AG09319 (cell line): ENCODE data around the gene GALNS.
"Not testable (repeated sequence)": the region's sequence is repeated elsewhere in the genome, so short reads cannot be mapped to it uniquely, and the experiment has no call there.

Experiments used
- DNase-seq: peaks from one replicate; pipeline ENCODE4 v3.0.0-alpha.2; 2010; ENCODE audit warnings: low read depth; ENCODE audit errors: extremely low read depth
- TF ChIP-seq, protein P1 (sequence below): IDR thresholded peaks from 2 replicates; pipeline ENCODE4 v1.5.1; 2011; ENCODE audit warnings: low read depth, mild to moderate bottlenecking, inconsistent platforms, low read length, moderate library complexity

GALNS gene

DNA sequence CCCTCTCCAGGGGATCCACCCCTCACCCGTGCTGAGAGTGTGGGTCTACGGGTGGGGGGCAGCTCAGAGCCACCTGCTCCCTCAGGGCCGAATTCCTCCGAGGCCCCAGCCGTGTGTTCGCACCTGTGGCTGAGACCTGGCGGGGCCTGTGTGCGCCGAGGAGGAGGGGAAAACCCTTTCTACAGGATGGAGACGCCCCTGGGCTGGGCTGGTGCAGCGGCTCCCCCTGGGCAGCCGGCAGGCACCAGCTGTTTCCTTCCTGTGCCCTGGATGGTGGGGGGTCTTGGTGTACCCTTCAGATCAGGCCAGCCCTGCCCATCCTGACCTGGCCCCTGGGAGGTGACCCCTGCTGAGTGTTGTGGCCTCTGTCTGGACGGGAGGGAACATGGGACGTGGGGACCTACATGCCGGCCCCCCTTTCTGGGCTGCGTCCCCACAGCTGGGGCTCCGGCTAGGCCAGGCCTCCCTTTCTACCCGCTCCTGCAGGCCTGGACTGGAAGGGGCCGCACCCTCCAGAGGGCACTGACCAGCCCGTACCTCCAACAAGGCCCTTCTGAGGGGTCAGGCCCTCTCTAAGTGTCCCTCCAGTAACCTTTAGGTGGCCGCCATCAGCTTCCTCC lies 38.0 kb upstream of the GALNS start:
- DNase-seq: no peak
- TF ChIP-seq, protein P1, sequence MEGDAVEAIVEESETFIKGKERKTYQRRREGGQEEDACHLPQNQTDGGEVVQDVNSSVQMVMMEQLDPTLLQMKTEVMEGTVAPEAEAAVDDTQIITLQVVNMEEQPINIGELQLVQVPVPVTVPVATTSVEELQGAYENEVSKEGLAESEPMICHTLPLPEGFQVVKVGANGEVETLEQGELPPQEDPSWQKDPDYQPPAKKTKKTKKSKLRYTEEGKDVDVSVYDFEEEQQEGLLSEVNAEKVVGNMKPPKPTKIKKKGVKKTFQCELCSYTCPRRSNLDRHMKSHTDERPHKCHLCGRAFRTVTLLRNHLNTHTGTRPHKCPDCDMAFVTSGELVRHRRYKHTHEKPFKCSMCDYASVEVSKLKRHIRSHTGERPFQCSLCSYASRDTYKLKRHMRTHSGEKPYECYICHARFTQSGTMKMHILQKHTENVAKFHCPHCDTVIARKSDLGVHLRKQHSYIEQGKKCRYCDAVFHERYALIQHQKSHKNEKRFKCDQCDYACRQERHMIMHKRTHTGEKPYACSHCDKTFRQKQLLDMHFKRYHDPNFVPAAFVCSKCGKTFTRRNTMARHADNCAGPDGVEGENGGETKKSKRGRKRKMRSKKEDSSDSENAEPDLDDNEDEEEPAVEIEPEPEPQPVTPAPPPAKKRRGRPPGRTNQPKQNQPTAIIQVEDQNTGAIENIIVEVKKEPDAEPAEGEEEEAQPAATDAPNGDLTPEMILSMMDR: no peak

DNA sequence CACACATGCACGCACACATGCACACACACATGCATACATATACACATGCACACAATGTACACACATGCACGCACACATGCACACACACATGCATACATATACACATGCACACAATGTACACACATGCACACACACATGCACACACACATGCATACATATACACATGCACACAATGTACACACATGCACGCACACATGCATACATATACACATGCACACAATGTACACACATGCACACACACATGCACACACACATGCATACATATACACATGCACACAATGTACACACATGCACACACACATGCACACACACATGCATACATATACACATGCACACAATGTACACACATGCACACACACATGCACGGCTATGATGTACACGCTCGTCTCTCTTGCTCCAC lies 37.5 kb upstream of the GALNS start:
- DNase-seq: not testable (repeated sequence)

DNA sequence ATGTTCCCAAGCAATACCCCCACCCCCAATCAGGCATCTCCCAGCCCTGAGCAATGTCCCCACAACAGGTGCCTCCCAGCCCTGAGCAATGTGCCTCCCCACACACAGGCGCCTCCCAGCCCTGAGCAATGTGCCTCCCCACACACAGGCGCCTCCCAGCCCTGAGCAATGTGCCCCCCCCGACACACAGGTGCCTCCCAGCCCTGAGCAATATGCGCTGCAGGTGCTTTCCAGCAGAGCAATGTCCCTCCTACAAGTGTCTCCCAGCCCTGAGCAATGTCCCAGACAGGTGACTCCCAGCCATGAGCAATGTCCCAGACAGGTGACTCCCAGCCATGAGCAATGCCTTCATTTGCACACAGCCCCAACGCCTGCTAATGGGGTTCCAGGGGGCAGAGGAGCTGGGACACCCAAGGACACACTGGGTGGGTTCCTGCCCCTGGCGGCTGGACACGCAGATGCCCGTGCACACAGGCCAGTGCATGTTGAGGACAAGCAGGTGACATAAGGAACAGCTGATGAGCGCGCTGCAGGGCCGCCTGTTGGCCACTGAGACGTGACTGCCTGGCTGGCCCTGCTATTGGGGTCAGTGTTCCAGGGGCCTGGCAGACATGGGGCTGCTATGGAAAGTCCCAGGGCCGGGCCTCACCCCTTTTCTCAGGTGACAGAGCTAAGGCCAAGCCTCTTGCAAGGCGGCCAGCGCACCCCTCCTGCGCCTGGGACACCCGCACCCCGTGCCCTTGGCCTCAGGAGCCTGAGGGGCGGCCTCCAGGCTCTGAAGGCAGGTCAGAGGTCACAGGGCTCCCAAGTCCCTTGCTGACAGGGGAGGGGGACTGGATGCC lies 36.6 kb upstream of the GALNS start:
- TF ChIP-seq, protein P1: no peak
- DNase-seq: no peak

DNA sequence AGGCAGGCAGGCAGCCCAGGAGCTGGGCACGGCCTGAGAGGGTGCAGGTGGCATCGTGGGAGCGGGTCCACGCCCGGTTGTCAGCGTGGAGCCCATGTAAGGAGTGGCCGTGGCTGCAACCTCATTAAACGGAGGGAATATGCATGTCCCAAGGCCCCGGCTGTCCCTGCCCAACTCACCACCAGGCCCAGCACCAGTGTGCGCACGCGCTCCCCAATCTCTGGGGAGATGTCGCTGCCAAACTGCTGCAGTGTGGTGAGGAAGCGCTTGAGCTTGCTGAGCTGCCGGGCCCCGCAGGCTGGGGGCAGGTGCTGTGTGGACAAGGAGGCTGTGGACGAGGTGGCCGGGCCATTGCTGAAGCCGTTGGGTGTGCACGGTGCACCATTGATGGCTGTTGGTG lies 35.3 kb upstream of the GALNS start:
- DNase-seq: no peak
- TF ChIP-seq, protein P1: no peak

DNA sequence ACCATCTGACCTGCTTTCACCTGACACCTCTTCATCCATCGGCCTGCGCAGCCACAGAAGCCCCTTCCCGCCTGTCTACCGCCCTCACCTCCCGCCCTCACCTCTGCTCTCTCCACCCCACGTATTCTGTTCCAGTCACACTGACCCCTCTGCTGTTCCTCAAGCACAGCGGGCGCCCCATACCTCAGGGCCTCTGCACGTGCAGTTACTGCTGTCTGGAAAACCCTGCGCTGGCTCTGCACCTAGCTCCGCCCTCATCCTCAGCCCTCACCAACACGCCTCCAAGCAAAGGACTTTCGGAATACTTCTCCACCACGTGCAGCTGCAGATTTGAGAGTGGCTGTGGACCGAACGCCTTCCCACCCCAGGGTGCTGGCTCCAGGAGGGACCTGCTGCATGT lies 34.3 kb upstream of the GALNS start:
- TF ChIP-seq, protein P1: no peak
- no peak for DNase-seq

DNA sequence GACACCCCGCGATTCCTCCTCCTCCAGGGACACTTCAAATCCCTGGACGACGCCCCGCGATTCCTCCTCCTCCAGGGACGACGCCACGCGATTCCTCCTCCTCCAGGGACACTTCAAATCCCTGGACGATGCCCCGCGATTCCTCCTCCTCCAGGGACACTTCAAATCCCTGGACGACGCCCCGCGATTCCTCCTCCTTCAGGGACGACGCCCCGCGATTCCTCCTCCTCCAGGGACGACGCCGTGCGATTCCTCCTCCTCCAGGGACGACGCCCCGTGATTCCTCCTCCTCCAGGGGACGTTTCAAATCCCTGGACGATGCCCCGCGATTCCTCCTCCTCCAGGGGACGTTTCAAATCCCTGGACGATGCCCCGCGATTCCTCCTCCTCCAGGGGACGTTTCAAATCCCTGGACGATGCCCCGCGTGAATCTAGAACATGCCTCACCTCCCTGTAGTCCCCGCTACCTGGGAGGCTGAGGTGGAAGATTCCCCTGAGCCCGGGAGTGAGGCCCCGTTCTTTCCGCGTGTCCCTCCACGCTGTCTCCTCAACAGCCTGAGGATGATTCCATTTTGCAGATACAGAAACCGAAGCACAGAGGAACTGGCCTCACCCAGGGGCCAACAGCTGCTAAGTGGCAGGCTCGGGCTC lies 33.1 kb upstream of the GALNS start:
- DNase-seq: not testable (repeated sequence)

DNA sequence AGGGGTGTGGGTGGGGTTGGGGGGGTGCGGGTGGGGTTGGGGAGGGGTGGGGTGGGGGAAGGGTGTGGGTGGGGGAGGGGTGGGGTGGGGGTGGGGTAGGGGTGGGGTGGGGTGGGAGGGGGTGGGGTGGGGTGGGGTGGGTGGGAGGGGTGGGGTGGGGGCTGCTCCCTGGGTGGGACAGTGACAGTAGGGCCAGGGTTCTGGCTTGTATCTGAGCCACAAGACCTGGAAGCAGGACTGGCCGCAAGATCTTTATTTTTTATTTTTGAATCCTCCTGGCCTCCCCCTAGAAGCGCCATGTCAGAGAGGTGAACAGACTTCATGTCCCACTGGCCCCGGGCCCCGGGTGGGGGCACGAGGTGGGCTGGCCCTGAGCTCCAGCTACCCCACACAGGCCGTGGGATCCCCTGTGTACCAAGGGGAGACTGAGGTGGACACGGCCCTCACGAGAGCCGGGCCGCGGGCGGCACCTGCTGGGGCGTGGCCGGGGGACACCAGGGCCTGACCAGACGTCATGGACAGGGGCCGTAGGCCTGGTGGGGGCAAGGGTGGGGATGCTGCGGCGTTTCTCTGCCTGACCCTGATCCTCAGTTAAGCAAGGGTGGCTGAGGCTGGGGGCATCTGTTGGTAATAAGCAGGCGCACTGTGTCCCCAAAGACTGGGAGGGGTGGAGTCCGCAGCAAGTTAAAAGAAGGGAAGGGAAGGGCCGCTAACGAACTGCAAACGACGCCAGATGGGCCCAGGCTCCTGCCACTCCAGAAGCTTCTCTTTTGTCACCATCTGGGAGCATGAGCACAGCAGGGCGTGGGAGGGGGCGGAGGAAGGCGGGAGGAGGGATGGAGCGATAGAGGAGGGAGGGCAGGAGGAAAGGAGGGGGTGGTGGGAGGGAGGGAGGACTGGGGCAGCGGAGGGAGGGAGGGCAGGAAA lies 32.0 kb upstream of the GALNS start:
- DNase-seq: no peak

More for the DNA sequence above, 32.0 kb upstream of the GALNS start:
- TF ChIP-seq, protein P1: no peak
